ENCODE measurements around the gene CYP27A1.

GRCh38 chr2:218783688-218784087 lies 1.7 kb downstream of the CYP27A1 start:
- TF ChIP-seq, protein P1, sequence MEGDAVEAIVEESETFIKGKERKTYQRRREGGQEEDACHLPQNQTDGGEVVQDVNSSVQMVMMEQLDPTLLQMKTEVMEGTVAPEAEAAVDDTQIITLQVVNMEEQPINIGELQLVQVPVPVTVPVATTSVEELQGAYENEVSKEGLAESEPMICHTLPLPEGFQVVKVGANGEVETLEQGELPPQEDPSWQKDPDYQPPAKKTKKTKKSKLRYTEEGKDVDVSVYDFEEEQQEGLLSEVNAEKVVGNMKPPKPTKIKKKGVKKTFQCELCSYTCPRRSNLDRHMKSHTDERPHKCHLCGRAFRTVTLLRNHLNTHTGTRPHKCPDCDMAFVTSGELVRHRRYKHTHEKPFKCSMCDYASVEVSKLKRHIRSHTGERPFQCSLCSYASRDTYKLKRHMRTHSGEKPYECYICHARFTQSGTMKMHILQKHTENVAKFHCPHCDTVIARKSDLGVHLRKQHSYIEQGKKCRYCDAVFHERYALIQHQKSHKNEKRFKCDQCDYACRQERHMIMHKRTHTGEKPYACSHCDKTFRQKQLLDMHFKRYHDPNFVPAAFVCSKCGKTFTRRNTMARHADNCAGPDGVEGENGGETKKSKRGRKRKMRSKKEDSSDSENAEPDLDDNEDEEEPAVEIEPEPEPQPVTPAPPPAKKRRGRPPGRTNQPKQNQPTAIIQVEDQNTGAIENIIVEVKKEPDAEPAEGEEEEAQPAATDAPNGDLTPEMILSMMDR (IDR thresholded peaks at IDR 0.05; ENCODE audit: low read depth, low read length): no peak
- TF ChIP-seq POLR2A (IDR thresholded peaks at IDR 0.05; ENCODE audit: extremely low read depth, insufficient read length): no peak

Measured in NB4 (cell line).